ENCODE measurements around the gene ACVR1. TPM values are rescaled to one million over a fixed set of nuclear protein-coding genes. Genes with fewer than 3 reads are reported as not detected.

The ACVR1 gene
- total and polyA plus RNA-seq, 2 experiments from 2014 or later: 8.9 to 21.5 TPM

DNA sequence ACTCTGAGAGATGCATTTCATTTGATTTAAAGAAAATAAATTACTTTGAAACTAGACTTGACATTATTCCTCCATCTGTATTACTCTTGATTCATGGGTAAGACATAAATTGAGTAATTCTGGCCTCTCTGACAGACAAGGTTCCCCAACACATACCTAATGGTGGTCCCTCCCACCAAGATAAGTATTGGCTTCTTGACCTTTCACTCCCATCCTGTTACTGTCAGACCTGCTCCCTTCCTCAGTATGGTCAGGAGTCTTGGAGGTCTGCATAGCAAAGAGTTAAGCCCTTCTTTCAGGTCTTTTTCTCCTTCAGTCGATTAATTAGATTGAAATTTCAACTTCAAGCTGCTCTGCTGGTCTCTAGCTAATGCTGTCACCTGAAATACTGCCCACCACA lies 42.2 kb upstream of the ACVR1 start (continued):
- TF ChIP-seq, protein P1, sequence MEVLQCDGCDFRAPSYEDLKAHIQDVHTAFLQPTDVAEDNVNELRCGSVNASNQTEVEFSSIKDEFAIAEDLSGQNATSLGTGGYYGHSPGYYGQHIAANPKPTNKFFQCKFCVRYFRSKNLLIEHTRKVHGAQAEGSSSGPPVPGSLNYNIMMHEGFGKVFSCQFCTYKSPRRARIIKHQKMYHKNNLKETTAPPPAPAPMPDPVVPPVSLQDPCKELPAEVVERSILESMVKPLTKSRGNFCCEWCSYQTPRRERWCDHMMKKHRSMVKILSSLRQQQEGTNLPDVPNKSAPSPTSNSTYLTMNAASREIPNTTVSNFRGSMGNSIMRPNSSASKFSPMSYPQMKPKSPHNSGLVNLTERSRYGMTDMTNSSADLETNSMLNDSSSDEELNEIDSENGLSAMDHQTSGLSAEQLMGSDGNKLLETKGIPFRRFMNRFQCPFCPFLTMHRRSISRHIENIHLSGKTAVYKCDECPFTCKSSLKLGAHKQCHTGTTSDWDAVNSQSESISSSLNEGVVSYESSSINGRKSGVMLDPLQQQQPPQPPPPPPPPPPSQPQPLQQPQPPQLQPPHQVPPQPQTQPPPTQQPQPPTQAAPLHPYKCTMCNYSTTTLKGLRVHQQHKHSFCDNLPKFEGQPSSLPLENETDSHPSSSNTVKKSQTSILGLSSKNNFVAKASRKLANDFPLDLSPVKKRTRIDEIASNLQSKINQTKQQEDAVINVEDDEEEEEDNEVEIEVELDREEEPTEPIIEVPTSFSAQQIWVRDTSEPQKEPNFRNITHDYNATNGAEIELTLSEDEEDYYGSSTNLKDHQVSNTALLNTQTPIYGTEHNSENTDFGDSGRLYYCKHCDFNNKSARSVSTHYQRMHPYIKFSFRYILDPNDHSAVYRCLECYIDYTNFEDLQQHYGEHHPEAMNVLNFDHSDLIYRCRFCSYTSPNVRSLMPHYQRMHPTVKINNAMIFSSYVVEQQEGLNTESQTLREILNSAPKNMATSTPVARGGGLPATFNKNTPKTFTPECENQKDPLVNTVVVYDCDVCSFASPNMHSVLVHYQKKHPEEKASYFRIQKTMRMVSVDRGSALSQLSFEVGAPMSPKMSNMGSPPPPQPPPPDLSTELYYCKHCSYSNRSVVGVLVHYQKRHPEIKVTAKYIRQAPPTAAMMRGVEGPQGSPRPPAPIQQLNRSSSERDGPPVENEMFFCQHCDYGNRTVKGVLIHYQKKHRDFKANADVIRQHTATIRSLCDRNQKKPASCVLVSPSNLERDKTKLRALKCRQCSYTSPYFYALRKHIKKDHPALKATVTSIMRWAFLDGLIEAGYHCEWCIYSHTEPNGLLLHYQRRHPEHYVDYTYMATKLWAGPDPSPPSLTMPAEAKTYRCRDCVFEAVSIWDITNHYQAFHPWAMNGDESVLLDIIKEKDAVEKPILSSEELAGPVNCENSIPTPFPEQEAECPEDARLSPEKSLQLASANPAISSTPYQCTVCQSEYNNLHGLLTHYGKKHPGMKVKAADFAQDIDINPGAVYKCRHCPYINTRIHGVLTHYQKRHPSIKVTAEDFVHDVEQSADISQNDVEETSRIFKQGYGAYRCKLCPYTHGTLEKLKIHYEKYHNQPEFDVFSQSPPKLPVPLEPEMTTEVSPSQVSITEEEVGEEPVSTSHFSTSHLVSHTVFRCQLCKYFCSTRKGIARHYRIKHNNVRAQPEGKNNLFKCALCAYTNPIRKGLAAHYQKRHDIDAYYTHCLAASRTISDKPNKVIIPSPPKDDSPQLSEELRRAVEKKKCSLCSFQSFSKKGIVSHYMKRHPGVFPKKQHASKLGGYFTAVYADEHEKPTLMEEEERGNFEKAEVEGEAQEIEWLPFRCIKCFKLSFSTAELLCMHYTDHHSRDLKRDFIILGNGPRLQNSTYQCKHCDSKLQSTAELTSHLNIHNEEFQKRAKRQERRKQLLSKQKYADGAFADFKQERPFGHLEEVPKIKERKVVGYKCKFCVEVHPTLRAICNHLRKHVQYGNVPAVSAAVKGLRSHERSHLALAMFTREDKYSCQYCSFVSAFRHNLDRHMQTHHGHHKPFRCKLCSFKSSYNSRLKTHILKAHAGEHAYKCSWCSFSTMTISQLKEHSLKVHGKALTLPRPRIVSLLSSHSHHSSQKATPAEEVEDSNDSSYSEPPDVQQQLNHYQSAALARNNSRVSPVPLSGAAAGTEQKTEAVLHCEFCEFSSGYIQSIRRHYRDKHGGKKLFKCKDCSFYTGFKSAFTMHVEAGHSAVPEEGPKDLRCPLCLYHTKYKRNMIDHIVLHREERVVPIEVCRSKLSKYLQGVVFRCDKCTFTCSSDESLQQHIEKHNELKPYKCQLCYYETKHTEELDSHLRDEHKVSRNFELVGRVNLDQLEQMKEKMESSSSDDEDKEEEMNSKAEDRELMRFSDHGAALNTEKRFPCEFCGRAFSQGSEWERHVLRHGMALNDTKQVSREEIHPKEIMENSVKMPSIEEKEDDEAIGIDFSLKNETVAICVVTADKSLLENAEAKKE (CRISPR knock-in tag; IDR thresholded peaks at IDR 0.05): no peak
- TF ChIP-seq EZH2 (IDR thresholded peaks at IDR 0.05; ENCODE audit: low read depth, unreplicated experiment) (no peak), POLR2AphosphoS5 (IDR thresholded peaks at IDR 0.05; ENCODE audit: low read depth) (no peak), ZNF331 (CRISPR knock-in tag; IDR thresholded peaks at IDR 0.05; ENCODE audit: low read depth) (no peak), EZH2phosphoT487 (IDR thresholded peaks at IDR 0.05; ENCODE audit: unreplicated experiment) (no peak), CREB1 (CRISPR knock-in tag; IDR thresholded peaks at IDR 0.05; ENCODE audit: low read depth) (no peak)
- TF ChIP-seq, protein P2, sequence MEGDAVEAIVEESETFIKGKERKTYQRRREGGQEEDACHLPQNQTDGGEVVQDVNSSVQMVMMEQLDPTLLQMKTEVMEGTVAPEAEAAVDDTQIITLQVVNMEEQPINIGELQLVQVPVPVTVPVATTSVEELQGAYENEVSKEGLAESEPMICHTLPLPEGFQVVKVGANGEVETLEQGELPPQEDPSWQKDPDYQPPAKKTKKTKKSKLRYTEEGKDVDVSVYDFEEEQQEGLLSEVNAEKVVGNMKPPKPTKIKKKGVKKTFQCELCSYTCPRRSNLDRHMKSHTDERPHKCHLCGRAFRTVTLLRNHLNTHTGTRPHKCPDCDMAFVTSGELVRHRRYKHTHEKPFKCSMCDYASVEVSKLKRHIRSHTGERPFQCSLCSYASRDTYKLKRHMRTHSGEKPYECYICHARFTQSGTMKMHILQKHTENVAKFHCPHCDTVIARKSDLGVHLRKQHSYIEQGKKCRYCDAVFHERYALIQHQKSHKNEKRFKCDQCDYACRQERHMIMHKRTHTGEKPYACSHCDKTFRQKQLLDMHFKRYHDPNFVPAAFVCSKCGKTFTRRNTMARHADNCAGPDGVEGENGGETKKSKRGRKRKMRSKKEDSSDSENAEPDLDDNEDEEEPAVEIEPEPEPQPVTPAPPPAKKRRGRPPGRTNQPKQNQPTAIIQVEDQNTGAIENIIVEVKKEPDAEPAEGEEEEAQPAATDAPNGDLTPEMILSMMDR (conservative IDR thresholded peaks at IDR 0.05; ENCODE audit: low read depth in 2 of 2): no peak

DNA sequence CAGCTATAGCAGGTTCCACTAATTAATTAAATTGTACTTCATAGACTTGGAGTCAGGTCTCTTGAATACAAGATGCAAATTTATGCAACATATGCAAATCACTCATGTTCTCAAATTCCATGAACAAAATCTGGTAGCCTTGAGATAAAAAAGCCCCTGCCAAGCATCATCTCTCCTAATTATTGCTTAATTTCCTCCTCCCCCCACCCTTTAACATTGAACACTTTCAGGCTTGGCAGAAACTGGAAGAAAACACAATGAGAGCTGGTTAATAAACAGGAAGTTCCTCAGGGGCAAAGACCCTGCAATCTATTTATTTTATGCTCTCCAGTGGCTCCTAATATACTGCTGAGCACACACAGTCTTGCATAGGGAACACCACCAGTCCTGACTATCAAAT lies 35.6 kb upstream of the ACVR1 start:
- Mint-ChIP-seq H3K27ac (no peak overlapping the region), H3K9me3 (no peaks in the 10 kb centered on the region), H3K4me1 (peaks cover 8% of the 10 kb centered on the region; the same call in 2 of the 3 replicates), H3K36me3 (ENCODE audit: low read depth) (no peaks in the 10 kb centered on the region), H3K4me3 (no peak overlapping the region), H3K27me3 (ENCODE audit: insufficient read depth, low read depth, poor library complexity) (peaks cover 4% of the 10 kb centered on the region)
- H3K9me2 ChIP-seq (ENCODE audit: insufficient read depth): no peaks in the 10 kb centered on the region
- no peaks in the 10 kb centered on the region for H3F3A ChIP-seq (replicated peaks; ENCODE audit: low read depth)
- H3K79me2 ChIP-seq (replicated peaks; ENCODE audit: insufficient read depth): no peaks in the 10 kb centered on the region
- no peak overlapping the region for H3K4me3 ChIP-seq
- ATAC-seq: no peak
- no peak overlapping the region for H3K4me2 ChIP-seq
- no peaks in the 10 kb centered on the region for H3K36me3 ChIP-seq (ENCODE audit: insufficient read depth)
- H3K27ac ChIP-seq (ENCODE audit: low read depth): no peak overlapping the region
- no peaks in the 10 kb centered on the region for H4K20me1 ChIP-seq (replicated peaks; ENCODE audit: insufficient read depth)
- DNase-seq (ENCODE audit: low spot score): no peak
- H3K27me3 ChIP-seq (ENCODE audit: insufficient read depth): no peaks in the 10 kb centered on the region
- no peaks in the 10 kb centered on the region; the same call in none of the 2 replicates for H3K4me1 ChIP-seq (ENCODE audit: insufficient read depth)
- H2AFZ ChIP-seq: no peak overlapping the region
- TF ChIP-seq, protein P3, sequence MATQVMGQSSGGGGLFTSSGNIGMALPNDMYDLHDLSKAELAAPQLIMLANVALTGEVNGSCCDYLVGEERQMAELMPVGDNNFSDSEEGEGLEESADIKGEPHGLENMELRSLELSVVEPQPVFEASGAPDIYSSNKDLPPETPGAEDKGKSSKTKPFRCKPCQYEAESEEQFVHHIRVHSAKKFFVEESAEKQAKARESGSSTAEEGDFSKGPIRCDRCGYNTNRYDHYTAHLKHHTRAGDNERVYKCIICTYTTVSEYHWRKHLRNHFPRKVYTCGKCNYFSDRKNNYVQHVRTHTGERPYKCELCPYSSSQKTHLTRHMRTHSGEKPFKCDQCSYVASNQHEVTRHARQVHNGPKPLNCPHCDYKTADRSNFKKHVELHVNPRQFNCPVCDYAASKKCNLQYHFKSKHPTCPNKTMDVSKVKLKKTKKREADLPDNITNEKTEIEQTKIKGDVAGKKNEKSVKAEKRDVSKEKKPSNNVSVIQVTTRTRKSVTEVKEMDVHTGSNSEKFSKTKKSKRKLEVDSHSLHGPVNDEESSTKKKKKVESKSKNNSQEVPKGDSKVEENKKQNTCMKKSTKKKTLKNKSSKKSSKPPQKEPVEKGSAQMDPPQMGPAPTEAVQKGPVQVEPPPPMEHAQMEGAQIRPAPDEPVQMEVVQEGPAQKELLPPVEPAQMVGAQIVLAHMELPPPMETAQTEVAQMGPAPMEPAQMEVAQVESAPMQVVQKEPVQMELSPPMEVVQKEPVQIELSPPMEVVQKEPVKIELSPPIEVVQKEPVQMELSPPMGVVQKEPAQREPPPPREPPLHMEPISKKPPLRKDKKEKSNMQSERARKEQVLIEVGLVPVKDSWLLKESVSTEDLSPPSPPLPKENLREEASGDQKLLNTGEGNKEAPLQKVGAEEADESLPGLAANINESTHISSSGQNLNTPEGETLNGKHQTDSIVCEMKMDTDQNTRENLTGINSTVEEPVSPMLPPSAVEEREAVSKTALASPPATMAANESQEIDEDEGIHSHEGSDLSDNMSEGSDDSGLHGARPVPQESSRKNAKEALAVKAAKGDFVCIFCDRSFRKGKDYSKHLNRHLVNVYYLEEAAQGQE (IDR thresholded peaks at IDR 0.05; ENCODE audit: unreplicated experiment): no peak
- TF ChIP-seq JUNB (IDR thresholded peaks at IDR 0.05; ENCODE audit: unreplicated experiment) (no peak), ZNF331 (CRISPR knock-in tag; IDR thresholded peaks at IDR 0.05; ENCODE audit: low read depth) (no peak), EZH2 (IDR thresholded peaks at IDR 0.05; ENCODE audit: low read depth, unreplicated experiment) (no peak), NANOG (IDR thresholded peaks at IDR 0.05; ENCODE audit: borderline replicate concordance) (no peak), ZNF114 (CRISPR knock-in tag; IDR thresholded peaks at IDR 0.05) (no peak), EZH2phosphoT487 (IDR thresholded peaks at IDR 0.05; ENCODE audit: unreplicated experiment) (no peak)
- TF ChIP-seq, protein P4, sequence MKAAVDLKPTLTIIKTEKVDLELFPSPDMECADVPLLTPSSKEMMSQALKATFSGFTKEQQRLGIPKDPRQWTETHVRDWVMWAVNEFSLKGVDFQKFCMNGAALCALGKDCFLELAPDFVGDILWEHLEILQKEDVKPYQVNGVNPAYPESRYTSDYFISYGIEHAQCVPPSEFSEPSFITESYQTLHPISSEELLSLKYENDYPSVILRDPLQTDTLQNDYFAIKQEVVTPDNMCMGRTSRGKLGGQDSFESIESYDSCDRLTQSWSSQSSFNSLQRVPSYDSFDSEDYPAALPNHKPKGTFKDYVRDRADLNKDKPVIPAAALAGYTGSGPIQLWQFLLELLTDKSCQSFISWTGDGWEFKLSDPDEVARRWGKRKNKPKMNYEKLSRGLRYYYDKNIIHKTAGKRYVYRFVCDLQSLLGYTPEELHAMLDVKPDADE (IDR thresholded peaks at IDR 0.05): no peak

Data from GM23338 (cell line).